HFF-Myc (cell line): ENCODE measurements around the gene PCDHB11.
"Not testable (repeated sequence)": the region's sequence is repeated elsewhere in the genome, so short reads cannot be mapped to it uniquely, and the experiment has no call there.

Experiments used
- DNase-seq: peaks from one replicate; pipeline ENCODE4 v3.0.0-alpha.2; 2011; ENCODE audit warnings: low read depth; ENCODE audit errors: extremely low read depth
- H3K4me3 ChIP-seq: replicated peaks from 2 replicates; pipeline ENCODE4 v1.5.1; 2011; ENCODE audit warnings: low read depth, mild to moderate bottlenecking, control low read depth, low read length
- CTCF ChIP-seq: IDR thresholded peaks from 2 replicates; pipeline ENCODE4 v1.5.1; 2012; ENCODE audit warnings: mild to moderate bottlenecking, low read depth, low read length, control low read depth; ENCODE audit errors: missing control alignments

Gene PCDHB11

GRCh38 chr5:141245250-141245717, 45.9 kb downstream of the PCDHB11 start, which contains the start of gene PCDHB15:
TSS of gene PCDHB15 (plus strand) at chr5:141245395. CDS start at chr5:141245579, 184 bp downstream.
- DNase-seq, result no peak
- no peak for TF ChIP-seq CTCF
- H3K4me3 ChIP-seq, result no peak within 1 kb of the TSS

GRCh38 chr5:141246971-141247370, 47.5 kb downstream of the PCDHB11 start:
- not testable (repeated sequence) for DNase-seq, H3K4me3 ChIP-seq

GRCh38 chr5:141247434-141247833, 48.0 kb downstream of the PCDHB11 start:
- DNase-seq, H3K4me3 ChIP-seq: not testable (repeated sequence)

GRCh38 chr5:141250576-141250975, 51.1 kb downstream of the PCDHB11 start:
- H3K4me3 ChIP-seq, result no peak overlapping the region
- no peak for DNase-seq
- no peak for TF ChIP-seq CTCF
